GM18526 (cell line): ENCODE data around the gene CLMN.

Experiments
- POLR2A ChIP-seq: IDR thresholded peaks from 3 replicates; pipeline ENCODE4 v1.6.1; 2011; ENCODE audit not compliant: insufficient read length; ENCODE audit errors: extremely low read depth

CLMN gene

DNA sequence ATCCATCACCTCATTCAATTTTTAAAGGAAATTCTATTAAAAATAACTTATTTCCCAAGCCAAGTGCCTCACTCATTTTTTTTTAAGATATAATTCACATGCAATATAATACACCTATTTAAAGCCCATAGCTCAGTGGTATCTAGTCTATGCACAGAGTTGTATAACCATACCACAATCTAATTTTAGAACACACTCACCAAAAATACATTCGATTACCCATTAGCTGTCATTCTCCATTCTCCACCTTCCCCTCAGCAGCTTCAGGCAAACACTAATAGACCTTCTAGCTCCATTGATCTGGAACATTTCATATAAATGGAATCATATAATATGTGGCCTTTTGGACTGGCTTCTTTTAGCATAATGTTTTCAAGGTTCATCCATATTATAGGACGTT lies 49.5 kb downstream of the CLMN start:
- no peak for TF ChIP-seq POLR2A

DNA sequence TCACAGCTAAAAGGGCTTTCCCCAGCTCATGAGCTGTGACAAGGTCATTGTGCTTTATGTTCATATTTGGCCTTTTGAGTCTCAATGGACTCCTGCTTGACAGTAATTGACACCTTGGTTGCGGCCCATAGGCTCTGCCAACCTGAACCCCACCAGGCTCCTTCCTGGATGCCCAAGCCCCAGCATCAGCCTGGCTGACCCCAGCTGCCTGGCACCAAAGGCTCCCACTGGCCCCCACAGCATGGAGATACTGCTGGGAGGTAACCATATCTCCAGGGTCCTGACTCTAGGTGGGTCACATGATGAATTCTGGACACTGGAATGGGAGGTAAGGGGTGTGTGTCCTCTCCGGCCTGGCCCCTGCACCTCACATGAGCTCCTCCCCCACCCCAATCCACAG lies 50.2 kb downstream of the CLMN start:
- no peak for TF ChIP-seq POLR2A

DNA sequence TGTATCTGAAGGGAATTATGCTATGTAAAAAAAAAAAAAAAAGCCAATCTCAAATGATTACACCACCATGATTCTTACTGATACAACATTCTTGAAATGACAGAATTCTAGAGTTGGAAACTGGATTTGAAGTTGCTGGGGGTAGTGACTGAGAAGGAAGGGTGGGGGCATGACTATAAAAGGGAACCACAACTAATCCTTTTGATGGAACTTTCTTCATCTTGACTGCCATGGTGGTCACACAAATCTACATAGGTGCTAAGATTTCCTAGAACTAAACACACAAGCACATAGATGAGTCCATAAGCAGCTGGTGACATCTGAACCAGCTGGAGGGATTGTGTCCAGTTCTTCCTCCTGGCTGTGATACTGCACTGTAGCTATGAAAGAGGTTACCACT lies 51.4 kb downstream of the CLMN start:
- TF ChIP-seq POLR2A: no peak

DNA sequence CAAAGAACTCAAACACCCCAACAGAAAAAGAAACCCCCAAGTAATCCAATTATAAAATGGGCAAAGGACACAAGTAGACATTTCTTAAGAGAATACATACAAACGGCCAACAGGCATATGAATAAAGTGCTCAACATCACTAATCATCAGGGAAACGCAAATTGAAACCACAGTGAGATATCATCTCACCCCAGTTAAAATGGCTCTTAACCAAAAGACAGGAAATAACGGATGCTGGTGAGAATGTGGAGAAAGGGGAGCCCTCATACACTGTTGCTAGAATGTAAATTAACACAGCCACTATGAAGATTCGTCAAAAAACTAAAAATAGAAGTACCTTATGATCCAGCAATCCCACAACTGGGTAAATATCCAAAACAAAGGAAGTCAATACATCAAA lies 52.4 kb downstream of the CLMN start:
- no peak for TF ChIP-seq POLR2A

DNA sequence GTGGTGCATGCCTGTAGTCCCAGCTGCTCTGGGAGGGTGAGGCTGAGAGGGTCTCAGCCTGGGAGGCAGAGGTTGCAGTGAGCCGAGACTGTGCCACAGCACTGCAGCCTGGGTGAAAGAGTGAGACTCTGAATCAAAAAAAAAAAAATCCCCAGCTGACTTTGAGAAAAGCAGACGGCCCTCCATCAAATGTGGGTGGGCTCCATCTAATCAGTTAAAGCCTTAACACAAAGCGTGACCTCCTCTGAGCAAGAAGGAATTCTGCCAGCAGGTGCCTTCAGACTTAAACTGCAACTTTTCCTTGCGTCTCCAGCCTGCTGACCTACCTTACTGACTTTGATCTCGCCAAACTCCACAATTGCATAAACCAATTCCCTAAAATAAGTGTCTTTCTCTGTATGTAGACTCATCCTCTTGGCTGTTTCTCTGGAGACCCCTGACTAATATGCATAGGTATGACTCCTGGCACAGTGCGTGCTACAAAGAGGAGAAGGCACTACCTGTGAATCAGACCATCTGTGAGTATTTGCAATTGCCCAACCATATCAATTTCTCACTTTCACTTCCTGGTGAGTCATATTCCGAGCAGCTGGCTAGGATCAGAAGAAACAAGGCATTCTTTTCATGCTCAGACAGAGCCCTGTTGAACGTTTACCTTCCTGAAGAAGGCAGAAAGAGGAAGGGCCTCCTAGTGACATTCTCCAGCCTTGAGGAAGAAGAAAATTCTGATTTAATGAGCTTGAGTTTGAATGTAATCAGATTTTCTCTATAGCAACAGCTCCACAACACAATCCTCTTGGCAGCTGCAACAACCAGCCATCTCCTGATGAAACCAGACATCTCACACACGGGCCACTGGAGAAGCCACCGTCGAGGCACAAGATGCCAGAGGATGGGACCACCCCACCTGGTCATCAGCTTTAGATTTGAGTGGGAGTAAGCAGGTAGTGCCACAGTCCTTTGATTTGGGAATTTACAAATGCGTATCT lies 54.3 kb downstream of the CLMN start:
- no peak for TF ChIP-seq POLR2A

DNA sequence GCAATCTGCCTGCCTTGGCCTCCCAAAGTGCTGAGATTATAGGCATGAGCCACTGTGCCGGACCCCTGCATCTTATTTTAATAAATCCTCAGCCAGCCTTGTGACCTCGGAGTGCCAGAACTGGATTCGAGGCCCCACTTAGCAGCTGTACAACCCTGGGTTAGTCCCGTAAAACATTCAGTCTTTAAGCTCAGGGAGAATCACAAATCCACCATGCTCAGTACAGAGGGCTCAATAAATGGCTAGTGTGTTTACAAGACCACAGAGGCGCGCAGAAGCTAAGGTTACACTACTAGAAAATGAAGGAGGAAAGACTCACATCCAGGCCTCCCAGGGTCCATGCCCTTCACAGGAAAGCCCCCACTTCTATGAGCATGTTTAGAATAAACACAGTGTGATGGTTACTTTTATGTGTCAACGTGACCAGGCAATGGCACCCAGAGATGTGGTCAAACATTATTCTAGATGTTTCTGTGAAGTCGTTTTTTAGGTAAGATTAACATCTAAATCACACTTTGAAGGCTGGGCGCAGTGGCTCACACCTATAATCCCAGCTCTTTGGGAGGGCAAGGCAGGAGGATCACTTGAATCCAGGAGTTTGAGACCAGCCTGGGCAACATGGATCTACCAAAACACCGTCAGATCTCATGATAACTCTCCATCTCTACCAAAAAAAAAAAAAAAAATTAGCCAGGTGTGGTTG lies 55.3 kb downstream of the CLMN start:
- TF ChIP-seq POLR2A: no peak

DNA sequence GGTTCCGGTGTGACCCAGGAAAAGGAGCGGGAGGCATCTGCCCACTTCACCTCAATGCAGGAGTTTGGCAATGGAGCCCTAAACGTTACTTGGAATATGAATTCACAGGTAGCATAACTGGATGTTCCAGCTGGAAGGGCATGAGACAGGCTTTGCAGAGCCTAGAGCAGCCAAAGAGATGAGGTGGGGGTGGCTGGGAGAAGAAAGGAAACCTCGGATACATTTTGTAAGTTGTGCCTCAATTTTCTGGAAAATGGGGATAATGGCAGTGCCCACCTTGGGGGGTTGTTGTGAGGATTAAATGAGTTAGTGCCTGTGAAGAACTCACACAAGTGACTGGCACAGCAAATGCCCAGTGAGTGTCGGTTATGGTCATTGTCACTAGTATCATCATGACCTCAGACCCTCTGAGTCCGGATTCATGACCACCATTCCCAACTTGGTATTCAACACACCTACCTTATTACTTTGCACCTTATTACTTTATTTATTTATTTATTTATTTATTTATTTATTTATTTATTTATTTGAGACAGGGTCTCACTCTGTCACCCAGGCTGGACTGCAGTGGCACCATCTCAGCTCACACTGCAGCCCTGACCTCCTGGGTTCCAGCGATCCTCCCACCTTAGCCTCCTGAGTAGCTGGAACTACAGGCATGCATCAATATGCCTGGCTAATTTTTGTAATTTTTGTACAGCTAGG lies 56.0 kb downstream of the CLMN start:
- no peak for TF ChIP-seq POLR2A

DNA sequence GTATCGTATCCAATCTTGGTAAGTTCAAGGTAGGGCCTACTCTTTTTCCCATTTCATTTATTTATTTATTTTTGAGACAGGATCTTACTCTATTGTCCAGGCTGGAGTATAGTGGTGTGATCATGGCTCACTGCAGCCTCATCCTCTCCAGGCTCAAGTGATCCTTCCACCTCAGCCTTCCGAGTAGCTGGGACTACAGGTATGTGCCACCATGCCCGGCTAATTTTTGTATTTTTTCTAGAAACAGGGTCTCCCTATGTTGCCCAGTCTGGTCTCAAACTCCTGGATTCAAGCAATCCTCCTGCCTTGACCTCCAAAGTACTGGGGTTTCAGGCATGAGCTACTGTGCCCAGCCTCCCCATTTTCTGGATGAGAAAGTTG lies 57.2 kb downstream of the CLMN start:
- no peak for TF ChIP-seq POLR2A

DNA sequence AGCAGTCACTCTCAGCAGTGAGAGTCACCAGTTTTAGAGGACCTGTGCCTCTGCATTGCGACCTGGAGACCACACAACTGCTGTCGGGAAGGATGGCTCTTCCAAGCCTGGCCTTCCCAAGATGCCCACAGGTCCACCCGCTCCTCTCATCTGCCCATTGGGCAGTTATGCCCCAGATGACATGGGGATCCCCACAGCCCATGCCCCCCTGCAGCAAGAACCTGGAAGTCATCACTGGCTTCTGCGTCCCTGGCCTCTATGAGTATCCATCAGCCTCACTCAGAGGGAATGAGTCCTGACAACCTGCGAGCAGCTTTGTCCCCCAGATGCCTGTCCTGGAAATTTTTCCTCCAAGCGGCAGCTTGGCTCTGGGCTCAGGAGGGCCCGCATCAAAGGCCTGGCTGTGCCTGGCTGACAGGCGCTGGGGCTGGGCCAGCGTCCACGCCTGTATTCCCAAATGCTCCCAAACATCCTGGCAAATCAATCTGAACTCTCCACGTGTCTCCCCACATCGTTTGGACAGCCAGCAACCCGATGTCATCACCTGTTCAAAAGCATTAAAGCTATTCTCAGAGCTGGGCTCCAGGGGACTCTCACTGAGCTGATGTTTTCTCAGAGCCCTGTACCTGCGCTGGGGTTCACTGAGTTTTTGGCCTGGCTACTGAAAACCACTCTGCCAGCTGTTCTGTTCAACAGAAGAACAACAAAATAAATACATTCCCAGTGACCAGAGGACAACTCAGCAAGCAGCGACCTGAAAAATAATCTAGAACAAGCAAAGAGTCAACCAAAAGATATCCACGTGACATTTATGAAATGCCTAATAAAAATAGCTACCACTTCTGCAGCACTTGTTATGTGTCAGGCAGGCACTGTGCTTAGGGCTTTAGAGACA lies 57.8 kb downstream of the CLMN start:
- TF ChIP-seq POLR2A: no peak

DNA sequence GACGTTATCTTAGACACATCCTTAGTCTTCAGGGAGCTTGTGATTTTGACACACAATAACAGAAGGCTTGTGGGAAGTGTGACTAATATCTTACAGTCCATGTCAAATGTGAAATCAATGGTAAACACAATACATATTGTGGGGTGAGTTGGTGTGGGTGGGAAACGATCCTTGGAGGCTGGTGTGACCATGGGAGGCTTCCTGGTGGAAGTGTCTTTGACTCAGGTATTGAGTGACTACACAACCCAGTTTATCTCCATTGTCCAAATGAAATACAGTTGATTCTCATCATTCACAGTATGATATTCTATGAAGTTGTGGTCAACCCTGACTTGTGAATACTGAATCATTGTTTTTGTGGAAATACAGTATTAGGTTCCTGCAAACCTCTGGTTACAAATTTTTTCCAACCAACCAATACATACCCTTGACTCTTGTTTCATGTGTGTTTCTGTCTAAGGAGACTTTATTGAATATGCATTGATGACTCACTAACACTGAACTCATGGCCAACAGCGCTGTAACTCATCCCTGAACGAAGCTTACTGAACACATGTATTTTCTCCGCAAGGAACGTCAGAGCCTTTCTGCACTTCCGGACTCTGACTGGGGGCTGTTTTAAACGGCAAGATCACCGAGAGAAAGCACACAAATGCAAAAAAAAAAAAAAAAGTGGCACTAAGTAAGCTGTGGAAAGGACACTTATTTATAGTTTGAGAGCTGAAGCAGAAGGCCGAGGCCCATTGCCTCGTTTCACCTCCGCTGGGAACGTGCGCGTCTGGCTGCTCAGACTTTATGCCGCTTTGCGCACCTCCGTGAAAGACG lies 59.0 kb downstream of the CLMN start:
- TF ChIP-seq POLR2A: no peak

DNA sequence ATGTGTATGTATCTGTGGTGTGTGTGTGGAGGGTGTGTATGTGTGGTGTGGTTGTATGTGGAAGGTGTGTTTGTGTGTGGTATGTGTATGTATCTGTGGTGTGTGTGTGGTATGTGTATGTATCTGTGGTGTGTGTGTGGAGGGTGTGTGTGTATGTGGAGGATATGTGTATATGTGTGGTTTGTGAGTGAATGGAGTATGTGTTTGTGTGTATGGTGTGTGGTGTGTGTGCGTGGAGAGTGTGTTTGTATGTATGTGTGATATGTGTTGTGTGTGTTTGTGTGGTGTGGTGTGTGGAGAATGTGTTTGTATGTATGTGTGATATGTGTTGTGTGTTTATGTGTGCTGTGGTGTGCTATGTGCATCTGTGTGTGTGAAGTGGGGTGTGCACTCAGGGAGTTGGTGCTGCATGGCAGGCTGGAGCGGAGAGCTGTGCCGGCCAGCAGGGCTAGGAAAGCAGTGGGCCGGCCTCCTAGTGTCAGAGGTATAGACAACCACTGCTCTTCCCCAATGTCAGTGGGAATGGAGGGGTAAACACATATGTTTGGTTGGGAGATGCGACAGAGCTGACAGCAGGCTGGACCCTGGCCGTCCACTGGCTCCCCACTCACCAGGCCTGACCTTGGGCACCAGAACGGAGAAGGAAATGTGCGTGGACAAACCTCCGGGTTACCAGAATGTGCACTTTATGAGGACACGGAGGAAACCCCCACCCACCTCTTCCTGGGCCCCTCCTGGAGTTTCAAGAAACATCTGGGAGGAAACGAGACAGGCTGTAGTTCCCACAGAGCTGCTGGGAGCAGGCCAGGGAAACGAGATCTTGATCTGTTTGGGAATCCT lies 60.7 kb downstream of the CLMN start:
- no peak for TF ChIP-seq POLR2A

DNA sequence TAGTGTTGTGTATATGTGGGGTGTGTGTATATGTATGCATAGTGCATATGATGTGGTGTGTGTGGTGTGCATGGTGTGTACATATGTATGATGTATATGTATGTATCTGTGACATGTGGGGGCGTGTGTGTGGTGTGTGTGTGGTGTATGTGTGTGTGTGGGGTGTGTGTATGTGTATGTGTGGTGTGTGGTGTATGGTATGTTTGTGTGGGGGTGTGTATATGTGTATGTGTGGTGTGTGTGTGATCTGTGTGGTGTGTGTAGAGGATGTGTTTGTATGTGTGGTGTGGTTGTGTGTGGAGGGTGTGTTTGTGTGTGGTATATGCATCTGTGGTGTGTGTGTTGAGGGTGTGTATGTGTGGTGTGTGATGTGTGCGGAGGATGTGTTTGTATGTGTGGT lies 61.6 kb downstream of the CLMN start:
- no peak for TF ChIP-seq POLR2A

DNA sequence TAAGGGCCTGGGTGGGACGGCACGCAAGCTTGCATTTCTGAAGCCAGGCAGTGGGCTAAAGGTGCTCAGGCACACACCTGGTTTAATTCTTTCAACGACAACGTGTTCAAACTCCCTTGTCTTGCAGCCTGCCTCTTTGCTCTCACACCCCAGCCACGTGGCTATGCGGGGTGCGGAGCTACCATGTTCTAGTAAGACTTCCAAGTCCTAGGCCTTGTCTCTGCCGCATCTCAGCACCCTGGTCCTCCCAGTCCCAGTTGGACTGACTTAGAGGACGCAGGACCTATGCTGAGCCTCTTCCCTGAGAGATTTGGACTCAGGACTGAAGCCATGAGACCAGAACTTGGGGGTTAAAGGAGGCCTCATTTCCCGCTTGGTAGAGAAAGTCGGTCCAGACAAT lies 62.2 kb downstream of the CLMN start:
- TF ChIP-seq POLR2A: no peak

DNA sequence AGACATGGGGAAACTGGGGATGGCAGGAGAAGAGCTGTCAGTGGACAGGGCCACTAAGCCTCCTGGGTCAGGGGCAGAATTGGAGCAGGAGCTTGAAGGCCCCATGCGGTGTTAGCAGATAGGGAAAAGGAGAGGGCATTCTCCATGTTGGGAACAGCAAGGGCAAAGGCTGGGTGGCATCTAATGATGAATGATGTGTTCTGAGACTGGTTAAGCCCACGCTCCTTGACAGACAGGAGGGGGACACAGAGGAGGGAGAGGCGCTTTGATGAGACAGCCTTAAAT lies 63.0 kb downstream of the CLMN start:
- TF ChIP-seq POLR2A: no peak
